Measurements from ENCODE around the gene PGC.

Gene PGC

GRCh38 chr6:41733707-41734665, 13.2 kb downstream of the PGC start:
- H3K4me2 ChIP-seq, result peak overlapping the region; percentile 86
- no peaks in the 10 kb centered on the region for H3K27me3 ChIP-seq (ENCODE audit: insufficient read depth, low read depth)
- H3K79me2 ChIP-seq (ENCODE audit: insufficient read depth, low read depth), result peaks cover 18% of the 10 kb centered on the region; the same call in 1 of the 2 replicates
- H3K9ac ChIP-seq, result peak overlapping the region; percentile 43; the same call in 1 of the 2 replicates
- H3K4me3 ChIP-seq (IDR thresholded peaks at IDR 0.05; ENCODE audit: insufficient read depth, low read depth, low read length), result no peak overlapping the region
- no peak for TF ChIP-seq CTCF (conservative IDR thresholded peaks at IDR 0.05; ENCODE audit: low read depth, low read length)
- H2AFZ ChIP-seq (ENCODE audit: low read depth), result peak overlapping the region; percentile 13
- H3K4me1 ChIP-seq (ENCODE audit: low read depth, poor library complexity, severe bottlenecking), result peaks cover 34% of the 10 kb centered on the region
- no peaks in the 10 kb centered on the region for H3K36me3 ChIP-seq (ENCODE audit: insufficient read depth)
- H4K20me1 ChIP-seq (ENCODE audit: insufficient read depth), result no peaks in the 10 kb centered on the region
- peak overlapping the region; percentile 74 for H3K27ac ChIP-seq

- H4K20me1 ChIP-seq (ENCODE audit: insufficient read depth), result no peaks in the 10 kb centered on the region
- H3K4me1 ChIP-seq (ENCODE audit: low read depth, poor library complexity, severe bottlenecking), result peaks cover 34% of the 10 kb centered on the region
- TF ChIP-seq CTCF (conservative IDR thresholded peaks at IDR 0.05; ENCODE audit: low read depth, low read length), result no peak
- no peak overlapping the region for H3K4me3 ChIP-seq (IDR thresholded peaks at IDR 0.05; ENCODE audit: insufficient read depth, low read depth, low read length)
- no peaks in the 10 kb centered on the region for H3K27me3 ChIP-seq (ENCODE audit: insufficient read depth, low read depth)
- peak overlapping the region; percentile 74 for H3K27ac ChIP-seq
- H3K79me2 ChIP-seq (ENCODE audit: insufficient read depth, low read depth), result peaks cover 18% of the 10 kb centered on the region; the same call in 1 of the 2 replicates
- H2AFZ ChIP-seq (ENCODE audit: low read depth), result peak overlapping the region; percentile 13; the same call in 1 of the 2 replicates
- H3K36me3 ChIP-seq (ENCODE audit: insufficient read depth), result no peaks in the 10 kb centered on the region
- H3K9ac ChIP-seq, result peak overlapping the region; percentile 43; the same call in 1 of the 2 replicates
- peak overlapping the region; percentile 86 for H3K4me2 ChIP-seq
Observed at GRCh38 chr6:41733360-41733706, 13.9 kb downstream of the PGC start.

- Histone ChIP-seq H3K4me2 (peak overlapping the region; percentile 86), H4K20me1 (ENCODE audit: insufficient read depth) (no peaks in the 10 kb centered on the region), H3K4me3 (IDR thresholded peaks at IDR 0.05; ENCODE audit: insufficient read depth, low read depth, low read length) (no peak overlapping the region), H3K27ac (peak overlapping the region; percentile 74), H2AFZ (ENCODE audit: low read depth) (peak overlapping the region; percentile 13; the same call in 1 of the 2 replicates), H3K4me1 (ENCODE audit: low read depth, poor library complexity, severe bottlenecking) (peaks cover 34% of the 10 kb centered on the region), H3K36me3 (ENCODE audit: insufficient read depth) (no peaks in the 10 kb centered on the region), H3K27me3 (ENCODE audit: insufficient read depth, low read depth) (no peaks in the 10 kb centered on the region), H3K79me2 (ENCODE audit: insufficient read depth, low read depth) (peaks cover 18% of the 10 kb centered on the region; the same call in 1 of the 2 replicates), H3K9ac (peak overlapping the region; percentile 43; the same call in 1 of the 2 replicates)
- TF ChIP-seq CTCF (conservative IDR thresholded peaks at IDR 0.05; ENCODE audit: low read depth, low read length), result no peak
Observed at GRCh38 chr6:41732591-41733359, 14.4 kb downstream of the PGC start.

GRCh38 chr6:41732149-41732548, 15.0 kb downstream of the PGC start:
- Histone ChIP-seq H3K27me3 (ENCODE audit: insufficient read depth, low read depth) (no peaks in the 10 kb centered on the region), H2AFZ (ENCODE audit: low read depth) (no peak overlapping the region), H3K4me3 (IDR thresholded peaks at IDR 0.05; ENCODE audit: insufficient read depth, low read depth, low read length) (no peak overlapping the region), H3K27ac (peak overlapping the region; percentile 74), H3K4me1 (ENCODE audit: low read depth, poor library complexity, severe bottlenecking) (peaks cover 34% of the 10 kb centered on the region), H4K20me1 (ENCODE audit: insufficient read depth) (no peaks in the 10 kb centered on the region), H3K36me3 (ENCODE audit: insufficient read depth) (no peaks in the 10 kb centered on the region), H3K9ac (no peak overlapping the region; the same call in 1 of the 2 replicates), H3K4me2 (peak overlapping the region; percentile 86), H3K79me2 (ENCODE audit: insufficient read depth, low read depth) (peaks cover 18% of the 10 kb centered on the region; the same call in 1 of the 2 replicates)
- TF ChIP-seq CTCF (conservative IDR thresholded peaks at IDR 0.05; ENCODE audit: low read depth, low read length), result no peak

All from KMS-11 (cell line).